Smooth muscle cell of trachea (primary cell): Measurements from ENCODE around the gene SPARC. TPM values are rescaled to one million over a fixed set of nuclear protein-coding genes. Genes with fewer than 3 reads are reported as not detected.

Source experiments
- total RNA-seq: library from RNA; depleted of rRNA; stranded (reverse); fragments of >200 nt; gene quantifications from 2 replicates; pipeline ENCODE4 v1.2.1, GENCODE V29; 2014

Gene SPARC, protein sequence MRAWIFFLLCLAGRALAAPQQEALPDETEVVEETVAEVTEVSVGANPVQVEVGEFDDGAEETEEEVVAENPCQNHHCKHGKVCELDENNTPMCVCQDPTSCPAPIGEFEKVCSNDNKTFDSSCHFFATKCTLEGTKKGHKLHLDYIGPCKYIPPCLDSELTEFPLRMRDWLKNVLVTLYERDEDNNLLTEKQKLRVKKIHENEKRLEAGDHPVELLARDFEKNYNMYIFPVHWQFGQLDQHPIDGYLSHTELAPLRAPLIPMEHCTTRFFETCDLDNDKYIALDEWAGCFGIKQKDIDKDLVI
- 525 and 1,480 TPM in 2 replicates for total RNA-seq

DNA sequence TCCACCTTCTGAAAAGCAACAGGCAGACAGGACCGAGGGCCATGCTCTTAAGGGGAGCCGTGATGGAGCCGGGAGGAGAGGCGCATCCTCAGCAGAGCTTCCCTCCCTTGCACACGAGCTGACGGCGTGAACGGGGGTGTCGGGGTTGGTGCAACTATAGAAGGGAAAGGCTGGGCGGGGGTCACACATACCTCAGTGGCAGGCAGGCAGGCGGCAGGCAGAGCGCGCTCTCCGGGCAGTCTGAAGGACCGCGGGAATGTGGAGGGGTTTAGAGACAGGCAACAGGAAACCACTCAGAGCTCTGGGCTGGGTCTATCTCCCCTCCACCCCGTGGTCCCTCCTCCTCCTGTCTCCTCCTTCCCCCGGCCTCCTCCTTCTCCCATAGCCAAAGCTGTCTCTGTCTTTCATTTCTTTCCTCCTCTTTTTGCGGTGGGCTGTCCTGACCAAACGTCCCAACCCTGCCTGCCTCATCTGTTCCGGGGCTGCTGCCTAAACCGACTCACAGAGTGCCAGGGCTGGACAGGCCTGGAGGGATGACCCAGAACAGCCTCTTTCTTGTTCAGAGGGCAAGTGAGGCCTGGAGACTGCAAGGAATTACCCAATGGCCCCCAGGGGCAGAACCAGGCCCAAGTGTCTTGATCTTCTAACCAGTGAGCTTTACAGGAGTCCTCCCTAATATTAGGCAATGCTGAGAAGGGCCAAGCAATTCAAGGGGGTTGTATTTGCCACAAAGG is at the start of gene SPARC:
TSS of gene SPARC (minus strand) at position 242 of the 734 bp plus-strand sequence. CDS start 10,727 bp downstream, outside the sequence.

Other genes with a start within 250 kb of the SPARC start
- 8.3 and 8.4 TPM in 2 replicates for gene SLC36A1, start 239.3 kb downstream of the SPARC start, total RNA-seq
- gene FAT2, start 95.6 kb downstream of the SPARC start, total RNA-seq: under 0.01 and 0.58 TPM in 2 replicates
- 85.2 and 99.6 TPM in 2 replicates for gene ATOX1, start 71.7 kb upstream of the SPARC start, total RNA-seq
- gene G3BP1, start 85.0 kb upstream of the SPARC start, total RNA-seq: 151 and 191 TPM in 2 replicates
- gene GLRA1, start 237.9 kb upstream of the SPARC start, total RNA-seq: not detected in 2 replicates